Stimulated activated CD8-positive, alpha-beta memory T cell treated with anti-CD3 and anti-CD28 coated beads, Interleukin-12 subunit alpha, Interleukin-12 subunit beta, amount 100 ng/mL, for 4 hours (primary cell): ENCODE results near the gene ABTB1.

Experiments
- DNase-seq: peaks from one replicate; pipeline ENCODE4 v3.0.0-alpha.2; 2020; ENCODE audit warnings: low read depth

ABTB1 gene

DNA sequence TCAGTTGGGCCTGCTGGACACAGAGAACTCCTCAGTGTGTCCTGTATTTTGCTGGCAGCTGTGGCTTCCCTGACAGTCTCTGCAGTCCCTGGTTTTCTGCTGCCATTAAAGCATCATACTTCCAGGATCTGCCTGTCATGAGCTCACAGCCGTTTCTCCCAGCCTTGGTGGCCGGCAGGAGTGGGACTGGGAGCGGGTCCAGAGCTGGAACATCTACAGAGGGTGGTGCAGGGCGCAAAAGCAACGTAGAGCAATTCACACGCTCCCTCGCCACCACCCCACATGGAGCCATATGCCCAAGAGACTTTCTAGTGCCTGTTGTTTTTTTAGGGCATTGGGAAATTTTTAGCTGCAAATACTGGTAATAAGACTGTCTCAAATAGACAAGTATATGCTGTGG, 33.6 kb downstream of the ABTB1 start:
- no peak for DNase-seq

- no peak for DNase-seq
Measured at GRCh38 chr3:127706785-127707351, 34.1 kb downstream of the ABTB1 start.

GRCh38 chr3:127707851-127708411, 35.2 kb downstream of the ABTB1 start:
- no peak for DNase-seq

DNA sequence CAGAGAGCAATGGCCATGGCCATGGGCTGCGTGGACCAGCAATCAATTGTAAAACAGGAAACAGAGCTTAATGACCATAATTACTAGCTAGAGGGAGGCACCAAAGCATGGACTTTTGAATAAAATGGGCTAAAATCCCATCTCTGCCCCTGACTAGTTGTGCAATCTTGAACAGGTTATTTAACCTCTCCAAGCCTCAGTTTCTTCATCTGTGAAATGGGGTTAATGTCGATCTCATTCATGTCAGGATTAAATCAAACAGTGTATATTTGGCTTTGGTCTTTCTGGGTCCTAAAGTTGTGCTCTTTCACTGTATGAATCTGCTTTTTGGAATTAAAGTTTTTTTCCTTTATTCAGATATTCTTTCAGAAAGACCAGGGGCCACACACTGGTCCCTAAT, 36.1 kb downstream of the ABTB1 start:
- no peak for DNase-seq

DNA sequence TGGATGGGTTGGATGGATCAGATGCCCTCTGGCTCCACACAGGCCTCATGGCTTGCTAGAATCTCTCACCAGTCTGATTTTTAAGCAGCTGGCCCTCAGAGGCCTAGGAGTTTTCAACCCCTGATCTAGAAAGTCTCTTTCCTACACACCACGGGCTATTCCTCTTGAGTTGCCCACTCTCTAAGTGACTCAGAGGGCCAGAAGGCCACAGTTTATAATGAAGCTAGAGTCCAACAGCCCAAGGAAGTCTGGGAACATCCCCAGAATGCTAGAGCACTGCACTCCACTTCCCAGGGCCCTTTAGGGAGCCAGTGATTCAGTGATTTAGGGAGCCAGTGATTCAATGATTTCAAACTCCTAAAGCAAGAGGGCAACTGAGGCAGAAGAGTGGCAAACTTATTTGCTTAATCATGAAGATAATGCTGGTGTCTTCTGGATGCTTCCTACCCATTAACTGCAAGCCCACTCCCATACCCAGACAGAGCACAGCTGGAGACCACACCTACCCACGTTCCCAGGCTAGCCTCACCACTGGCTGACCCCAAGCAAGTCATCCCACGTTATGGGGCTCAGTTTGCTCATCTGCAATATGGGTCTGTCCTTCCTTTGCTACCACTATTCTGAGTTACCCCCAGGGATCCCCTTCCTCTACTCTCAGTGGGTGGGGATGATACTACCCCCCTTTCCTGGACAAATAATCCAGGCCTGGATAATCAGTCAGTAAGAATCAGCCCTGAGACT, 36.7 kb downstream of the ABTB1 start:
- no peak for DNase-seq

DNA sequence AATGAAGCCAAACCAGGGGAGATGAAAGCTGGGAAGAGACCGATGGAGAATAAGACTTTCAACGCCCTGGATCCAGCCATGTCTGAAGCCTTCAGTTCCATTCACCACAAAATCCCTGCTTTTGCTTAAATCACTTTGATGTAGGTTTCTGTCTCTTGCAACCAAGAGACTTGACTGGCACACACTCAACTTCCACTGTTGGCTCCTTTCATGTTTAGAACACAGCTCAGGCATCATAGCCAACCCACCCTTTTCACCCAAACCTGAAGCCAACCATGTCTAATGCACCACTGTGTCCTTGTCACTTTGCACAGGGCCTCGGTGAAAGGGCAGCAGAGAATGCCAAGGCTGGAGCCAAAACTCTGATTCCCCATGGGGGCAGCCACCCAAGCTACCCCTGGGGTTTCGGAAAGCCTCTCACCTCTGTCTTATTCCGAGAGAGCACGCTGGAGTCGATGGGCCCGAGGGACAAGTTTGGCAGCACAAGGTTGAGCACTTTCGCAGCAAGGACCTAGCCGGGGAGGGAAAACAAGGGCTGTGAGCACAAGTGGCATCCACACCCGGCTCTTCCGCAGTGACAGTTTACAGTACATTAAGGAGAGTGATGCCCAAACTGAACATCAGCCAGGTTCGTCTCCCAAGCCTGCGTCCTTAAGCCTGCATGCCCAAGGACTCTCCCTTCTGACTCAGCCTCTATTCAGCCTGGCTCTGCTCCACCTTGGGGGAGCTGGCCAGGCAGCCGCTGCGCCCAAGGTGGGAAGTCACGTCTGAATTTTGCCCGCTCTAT, 37.6 kb downstream of the ABTB1 start:
- DNase-seq = no peak

- DNase-seq = no peak
Measured at GRCh38 chr3:127711021-127711695, 38.4 kb downstream of the ABTB1 start.

DNA sequence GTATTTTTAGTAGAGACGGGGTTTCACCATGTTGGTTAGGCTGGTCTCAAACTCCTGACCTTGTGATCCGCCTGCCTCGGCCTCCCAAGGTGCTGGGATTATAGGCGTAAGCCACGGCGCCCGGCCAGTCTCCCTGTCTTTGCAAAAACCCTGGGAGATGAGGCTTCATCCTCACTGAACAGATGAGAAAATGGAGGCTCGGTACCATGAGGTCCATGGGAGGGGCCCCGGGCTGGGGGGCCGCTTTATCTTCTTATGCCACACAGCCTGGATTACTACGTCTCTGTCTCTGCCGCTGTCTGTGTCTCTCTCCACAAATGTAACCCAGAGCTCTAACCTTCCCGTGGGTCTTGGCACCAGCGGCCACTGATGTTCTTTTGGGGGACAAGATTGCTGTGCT, 39.1 kb downstream of the ABTB1 start:
- DNase-seq = no peak

DNA sequence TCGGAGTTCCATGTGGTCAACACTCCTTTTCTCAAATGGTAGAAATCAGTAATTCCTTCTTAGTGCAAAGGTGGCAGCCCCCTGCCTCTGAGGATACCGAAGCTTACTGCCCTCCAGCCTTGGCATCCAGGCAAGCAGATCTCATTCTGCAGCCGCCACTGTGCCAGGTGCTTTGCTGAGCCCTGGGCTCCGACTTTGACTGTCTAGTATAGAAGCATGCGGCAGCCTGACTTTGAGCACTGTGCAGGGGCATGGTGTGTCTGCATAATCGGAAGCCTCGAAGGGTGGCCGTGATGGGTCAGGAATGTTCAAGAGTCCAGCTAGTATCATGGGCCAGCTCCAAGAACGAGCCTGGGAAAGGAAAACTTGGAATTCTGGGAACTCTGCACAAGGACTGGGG, 39.7 kb downstream of the ABTB1 start:
- DNase-seq = no peak

- no peak for DNase-seq
Measured at GRCh38 chr3:127712881-127713771, 40.4 kb downstream of the ABTB1 start.

DNA sequence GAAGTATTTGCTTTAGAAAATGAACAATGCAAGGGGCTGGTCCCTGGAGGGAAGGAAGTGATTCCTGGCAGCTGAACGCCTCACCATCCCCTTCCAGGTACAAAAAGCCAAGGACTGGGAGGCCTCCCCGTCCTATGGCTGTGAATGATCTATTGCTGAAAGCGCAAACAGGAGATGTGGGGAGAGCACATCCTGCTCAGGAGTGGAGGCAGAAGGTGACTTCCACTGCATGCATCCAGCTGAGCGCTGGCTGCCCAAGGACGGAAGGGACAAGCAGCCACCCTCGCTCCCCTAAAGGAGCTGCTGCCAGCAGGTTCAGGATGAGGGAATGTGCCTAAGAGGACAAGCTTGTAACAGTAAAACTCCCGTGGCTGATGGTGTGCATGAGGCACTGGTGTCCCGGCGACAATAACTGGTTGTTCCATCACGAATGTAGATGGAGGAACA, 41.4 kb downstream of the ABTB1 start:
- DNase-seq = no peak

DNA sequence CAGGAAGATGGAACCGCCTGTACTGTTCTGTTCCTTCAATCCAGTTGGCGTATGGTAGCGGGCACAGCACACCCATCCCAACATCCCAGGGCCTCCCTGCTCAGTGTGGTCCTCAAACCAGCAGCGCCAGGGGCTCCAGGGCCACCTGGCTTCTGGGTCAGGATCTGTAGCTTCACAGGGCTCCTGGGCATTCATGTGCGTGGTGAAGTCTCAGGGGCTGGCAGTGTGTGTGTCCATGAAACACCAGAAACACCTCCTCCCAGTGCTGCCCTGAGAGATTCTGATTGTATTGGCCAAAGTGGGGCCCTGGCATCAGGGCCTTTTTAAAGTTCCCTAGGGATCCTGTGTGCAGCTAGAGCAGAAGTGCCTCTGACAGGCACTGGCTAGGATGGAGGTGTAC, 42.1 kb downstream of the ABTB1 start:
- no peak for DNase-seq

DNA sequence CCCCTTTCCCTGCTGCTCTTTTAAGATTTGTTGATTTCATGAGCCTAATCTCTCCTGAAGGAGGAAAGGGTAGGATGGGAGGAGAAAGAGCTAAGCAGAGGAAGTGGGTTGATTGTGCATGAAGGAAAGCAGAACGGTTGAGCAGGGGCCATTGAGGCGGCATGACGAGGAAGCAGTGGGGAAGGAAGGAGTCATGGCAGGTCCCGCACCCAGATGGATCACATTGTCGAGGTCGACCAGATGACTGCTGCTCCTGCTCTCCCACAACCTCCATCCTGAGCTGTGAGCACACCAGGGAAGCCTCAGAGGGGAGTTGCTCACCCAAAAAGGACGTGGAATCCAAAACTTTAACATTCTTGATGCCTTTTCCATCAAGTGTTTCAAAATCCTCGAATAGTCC, 42.8 kb downstream of the ABTB1 start:
- DNase-seq = no peak

GRCh38 chr3:127716384-127716783, 43.6 kb downstream of the ABTB1 start:
- DNase-seq = no peak

DNA sequence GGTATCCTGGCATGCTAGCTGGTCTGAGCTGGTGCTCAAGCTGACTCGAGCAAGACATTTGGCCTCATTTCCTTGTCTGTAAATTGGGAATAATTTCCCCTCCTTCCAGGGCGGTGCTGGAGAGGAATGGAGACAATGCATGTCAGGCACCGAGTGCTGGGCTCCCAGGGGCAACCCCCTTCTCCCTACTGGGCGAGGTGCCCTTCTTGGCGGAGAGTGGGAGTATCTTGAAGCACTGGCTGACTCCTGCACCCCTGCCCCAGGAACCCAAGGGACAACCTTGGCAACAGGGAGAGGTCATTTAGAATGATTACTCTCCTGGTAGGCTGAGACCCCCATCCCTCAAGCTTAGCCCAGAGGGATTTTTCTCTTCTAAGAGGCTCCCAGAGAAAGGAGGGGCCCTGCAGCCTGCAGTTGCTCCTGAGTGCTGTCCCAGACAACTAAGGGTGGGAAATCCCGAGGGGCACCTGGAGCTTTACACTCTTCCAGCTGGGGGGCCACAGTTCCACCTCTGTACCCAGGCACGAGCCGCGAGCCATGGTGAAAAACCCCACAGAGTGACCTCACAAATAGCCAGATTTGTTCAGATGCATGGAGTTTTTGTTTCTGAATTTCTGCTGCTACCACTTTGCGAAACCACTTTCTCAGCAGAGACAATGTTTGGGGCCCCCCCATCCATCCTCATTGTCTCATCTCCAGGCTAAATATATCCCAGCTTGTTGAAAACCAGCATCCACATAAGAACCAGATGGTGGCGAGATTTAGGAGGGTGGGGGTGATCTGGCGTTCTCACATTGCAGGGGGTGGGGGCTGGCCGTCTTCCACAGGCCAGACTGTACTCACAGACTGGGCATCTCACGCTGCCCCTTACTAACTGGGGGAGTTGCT, 44.8 kb downstream of the ABTB1 start:
- DNase-seq = no peak

- DNase-seq = no peak
Measured at GRCh38 chr3:127718245-127718915, 45.6 kb downstream of the ABTB1 start.

DNA sequence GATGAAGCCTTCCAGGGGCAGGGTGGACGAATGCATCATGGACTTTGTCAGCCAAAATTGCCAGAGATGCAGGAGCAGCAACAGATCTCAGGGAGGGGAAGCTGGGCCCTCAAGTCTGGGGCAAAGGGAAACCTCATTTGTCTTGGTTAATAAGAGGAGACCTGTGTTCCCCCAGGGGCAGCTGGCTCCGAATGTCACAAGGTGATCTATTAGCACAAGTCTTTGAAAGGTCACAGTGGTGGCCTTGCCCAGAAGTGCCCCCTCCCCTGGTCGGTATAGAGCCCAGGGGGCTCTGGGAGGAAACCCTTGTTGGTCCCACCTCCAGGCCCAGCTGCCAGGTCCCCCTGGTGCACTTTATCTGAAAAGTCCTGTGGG, 46.2 kb downstream of the ABTB1 start:
- DNase-seq = no peak

GRCh38 chr3:127719369-127719768, 46.6 kb downstream of the ABTB1 start:
- no peak for DNase-seq

DNA sequence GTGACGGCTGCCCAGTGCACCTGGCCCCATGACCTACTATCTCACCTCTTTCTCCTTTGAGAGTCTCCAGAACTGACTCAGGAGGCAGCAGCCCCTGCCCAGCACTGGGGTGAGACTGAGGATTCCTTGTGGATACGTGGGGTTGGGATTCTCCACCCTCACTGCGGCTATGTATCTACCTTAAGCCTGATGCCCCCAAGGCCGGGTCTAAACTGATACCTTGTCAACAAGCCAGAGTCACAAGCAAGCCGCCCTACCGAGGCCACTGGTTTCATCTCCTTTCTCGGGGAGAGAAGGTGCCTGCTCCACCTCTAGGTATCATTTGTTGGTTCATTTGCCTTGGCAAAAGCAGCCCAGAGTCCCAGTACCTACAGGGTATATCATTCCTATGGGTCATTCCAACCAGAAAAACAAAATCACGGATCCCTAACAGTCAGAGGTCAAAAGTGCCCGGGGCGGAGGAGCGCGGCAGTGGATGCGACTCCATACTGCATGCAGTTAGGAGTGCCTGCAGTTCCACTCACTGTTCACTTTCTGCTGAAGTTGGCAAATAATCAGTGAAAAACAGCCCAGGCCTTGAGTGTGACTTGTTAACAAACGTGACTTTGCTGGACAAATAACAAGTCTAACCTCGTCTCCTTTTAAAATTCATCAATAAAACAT, 47.5 kb downstream of the ABTB1 start:
- DNase-seq = no peak
